NCI-H1436 (cell line): ENCODE data around the gene SMCP.

ENCODE experiments used
- DNase-seq: peaks from one replicate; lab custom pipeline; 2025; lab: John Stamatoyannopoulos, UW

Gene SMCP

GRCh38 chr1:152886758-152887409, 8.8 kb downstream of the SMCP start:
- DNase-seq = peak; percentile 73

GRCh38 chr1:152888126-152888525, 10.0 kb downstream of the SMCP start:
- no peak for DNase-seq

- no peak for DNase-seq
Measured at GRCh38 chr1:152899027-152899426, 20.9 kb downstream of the SMCP start.

GRCh38 chr1:152899883-152900282, 21.8 kb downstream of the SMCP start:
- DNase-seq = no peak

- no peak for DNase-seq
Measured at GRCh38 chr1:152901631-152902030, 23.5 kb downstream of the SMCP start.

GRCh38 chr1:152902636-152903035, 24.5 kb downstream of the SMCP start:
- peak; percentile 58 for DNase-seq

GRCh38 chr1:152904688-152905440, 26.7 kb downstream of the SMCP start:
- no peak for DNase-seq

- no peak for DNase-seq
Measured at GRCh38 chr1:152906023-152906565, 28.0 kb downstream of the SMCP start.

GRCh38 chr1:152907686-152908601, 29.8 kb downstream of the SMCP start, which contains the start of gene IVL:
Gene IVL (plus strand): TSS chr1:152908546. CDS start chr1:152909798, 1,252 bp downstream.
- no peak for DNase-seq

GRCh38 chr1:152909206-152909605, 31.1 kb downstream of the SMCP start:
- no peak for DNase-seq

- no peak for DNase-seq
Measured at GRCh38 chr1:152912471-152912870, 34.3 kb downstream of the SMCP start.

GRCh38 chr1:152912900-152913299, 34.8 kb downstream of the SMCP start:
- no peak for DNase-seq

- DNase-seq = no peak
Measured at GRCh38 chr1:152917794-152918193, 39.7 kb downstream of the SMCP start.

- no peak for DNase-seq
Measured at GRCh38 chr1:152919071-152919470, 40.9 kb downstream of the SMCP start.

GRCh38 chr1:152924191-152924590, 46.1 kb downstream of the SMCP start:
- no peak for DNase-seq

GRCh38 chr1:152926091-152926490, 48.0 kb downstream of the SMCP start:
- DNase-seq = peak; percentile 17

- no peak for DNase-seq
Measured at GRCh38 chr1:152928671-152929070, 50.5 kb downstream of the SMCP start.

GRCh38 chr1:152932170-152932811, 54.2 kb downstream of the SMCP start:
- DNase-seq = no peak

GRCh38 chr1:152933196-152933595, 55.1 kb downstream of the SMCP start:
- DNase-seq = no peak
